HFFc6 (cell line): ENCODE results near the gene NR6A1. TPM values are rescaled to one million over a fixed set of nuclear protein-coding genes. Genes with fewer than 3 reads are reported as not detected.
A peak's percentile ranks its signal among the peaks of the same experiment; 100 is the strongest.

Experiments used
- DNase-seq: peaks from one replicate; pipeline ENCODE4 v3.0.0-alpha.2; 2018
- H3K27ac Mint-ChIP-seq: 2 replicates; pipeline ENCODE4 v1.8.0; 2020; ENCODE audit warnings: mild to moderate bottlenecking, mixed read lengths
- H3K27me3 Mint-ChIP-seq: 2 replicates; pipeline ENCODE4 v1.8.0; 2021; ENCODE audit warnings: mild to moderate bottlenecking, moderate library complexity, mixed read lengths; ENCODE audit not compliant: insufficient read depth
- H3K36me3 Mint-ChIP-seq: 2 replicates; pipeline ENCODE4 v1.8.0; 2021; ENCODE audit warnings: low read depth, mixed read lengths
- H3K4me1 Mint-ChIP-seq: 2 replicates; pipeline ENCODE4 v1.8.0; 2020; ENCODE audit warnings: low read depth, mixed read lengths
- H3K4me3 Mint-ChIP-seq: 2 replicates; pipeline ENCODE4 v1.8.0; 2020; ENCODE audit warnings: mild to moderate bottlenecking, moderate library complexity, mixed read lengths
- H3K9me3 Mint-ChIP-seq: 2 replicates; pipeline ENCODE4 v1.8.0; 2020; ENCODE audit warnings: mild to moderate bottlenecking, mixed read lengths
- CTCF ChIP-seq: fragments of 200-600 bp; sonication (generic); IDR thresholded peaks from 2 replicates; pipeline ENCODE4 v1.5.0; 2021; ENCODE audit warnings: antibody characterized with exemption, mild to moderate bottlenecking
- total RNA-seq, 6 experiments: library from RNA; stranded (reverse); fragmentation: NEBNext Ultra II Directional; extraction: Animal tissue kit (Norgen Biotek cat#: 25700); gene quantifications; 2 replicates in 1 of 6; 3 replicates in 5 of 6; pipeline ENCODE4 v1.2.3, GENCODE V29; 2021

NR6A1 gene
- total RNA-seq, 6 experiments from 2014 or later: 0.05 to 0.26 (median 0.13) TPM

GRCh38 chr9:124615100-124615742 is 155.9 kb downstream of the NR6A1 start:
- TF ChIP-seq CTCF: no peak
- Mint-ChIP-seq H3K27me3 (peaks cover 2% of the 10 kb centered on the region), H3K4me3 (no peak overlapping the region), H3K36me3 (no peaks in the 10 kb centered on the region), H3K9me3 (no peaks in the 10 kb centered on the region), H3K4me1 (peaks cover 46% of the 10 kb centered on the region), H3K27ac (no peak overlapping the region)
- no peak for DNase-seq

GRCh38 chr9:124613849-124614248 is 157.3 kb downstream of the NR6A1 start:
- DNase-seq: no peak
- peaks cover 2% of the 10 kb centered on the region for H3K27me3 Mint-ChIP-seq
- H3K36me3 Mint-ChIP-seq: no peaks in the 10 kb centered on the region
- no peak overlapping the region for H3K27ac Mint-ChIP-seq
- no peak overlapping the region for H3K4me3 Mint-ChIP-seq
- no peak for TF ChIP-seq CTCF
- H3K4me1 Mint-ChIP-seq: peaks cover 43% of the 10 kb centered on the region
- no peaks in the 10 kb centered on the region for H3K9me3 Mint-ChIP-seq

- H3K4me3 Mint-ChIP-seq: no peak overlapping the region
- peaks cover 19% of the 10 kb centered on the region for H3K4me1 Mint-ChIP-seq
- DNase-seq: peak; percentile 12
- TF ChIP-seq CTCF: no peak
- peaks cover 3% of the 10 kb centered on the region for H3K27me3 Mint-ChIP-seq
- H3K9me3 Mint-ChIP-seq: no peaks in the 10 kb centered on the region
- H3K27ac Mint-ChIP-seq: no peak overlapping the region
- H3K36me3 Mint-ChIP-seq: no peaks in the 10 kb centered on the region
Measured at GRCh38 chr9:124611106-124611505, 160.0 kb downstream of the NR6A1 start.

- Mint-ChIP-seq H3K27ac (no peak overlapping the region), H3K4me1 (peaks cover 9% of the 10 kb centered on the region), H3K4me3 (no peak overlapping the region), H3K9me3 (no peaks in the 10 kb centered on the region), H3K27me3 (peaks cover 13% of the 10 kb centered on the region), H3K36me3 (no peaks in the 10 kb centered on the region)
- no peak for DNase-seq
- TF ChIP-seq CTCF: no peak
Measured at GRCh38 chr9:124606027-124606426, 165.1 kb downstream of the NR6A1 start.

GRCh38 chr9:124605258-124605657 is 165.9 kb downstream of the NR6A1 start:
- H3K27me3 Mint-ChIP-seq: peaks cover 16% of the 10 kb centered on the region
- no peak overlapping the region for H3K4me3 Mint-ChIP-seq
- TF ChIP-seq CTCF: no peak
- peaks cover 7% of the 10 kb centered on the region for H3K4me1 Mint-ChIP-seq
- H3K27ac Mint-ChIP-seq: no peak overlapping the region
- H3K9me3 Mint-ChIP-seq: no peaks in the 10 kb centered on the region
- no peaks in the 10 kb centered on the region for H3K36me3 Mint-ChIP-seq
- DNase-seq: no peak
